Activated CD8-positive, alpha-beta memory T cell treated with anti-CD3 and anti-CD28 coated beads, Interleukin-2, amount 50 U/mL, for 4 hours (primary cell): ENCODE results near the gene ERO1A.

Experiments
- DNase-seq: peaks from one replicate; pipeline ENCODE4 v3.0.0-alpha.2; 2020

The ERO1A gene

DNA sequence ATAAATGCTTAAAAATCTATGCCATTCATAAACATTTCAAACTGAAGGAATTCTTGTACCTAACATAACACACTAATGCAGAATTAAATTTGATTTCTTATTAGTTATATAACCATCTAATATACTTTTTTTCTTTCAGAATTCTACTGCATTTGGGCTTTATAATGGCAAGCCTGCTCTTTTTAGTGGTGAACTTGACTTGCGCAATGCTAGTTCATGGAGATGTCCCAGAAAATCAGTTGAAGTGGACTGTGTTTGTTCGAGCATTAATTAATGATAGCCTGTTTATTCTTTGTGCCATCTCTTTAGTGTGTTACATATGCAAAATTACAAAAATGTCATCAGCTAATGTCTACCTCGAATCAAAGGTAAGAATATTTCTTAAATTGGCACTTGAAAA is 95.4 kb downstream of the ERO1A start:
- DNase-seq = no peak

DNA sequence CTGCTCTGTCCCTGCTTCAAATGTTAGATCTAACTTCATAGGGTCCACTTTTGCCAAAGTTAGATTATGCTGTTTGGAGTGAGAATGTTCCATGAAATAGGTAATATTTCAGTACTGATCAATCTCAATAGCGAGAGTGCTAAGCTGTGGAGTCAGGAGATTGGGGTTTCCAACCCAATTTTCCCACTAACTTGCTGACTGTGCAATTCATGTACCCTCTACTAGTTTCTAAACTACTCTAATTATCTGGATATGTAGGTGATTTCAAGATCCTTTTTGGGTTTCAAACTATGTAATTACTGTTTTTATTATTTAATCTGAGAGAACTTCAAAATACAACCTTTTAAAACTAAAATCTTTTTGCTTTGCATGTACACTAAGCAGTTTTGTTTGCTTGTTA is 96.8 kb downstream of the ERO1A start:
- no peak for DNase-seq

DNA sequence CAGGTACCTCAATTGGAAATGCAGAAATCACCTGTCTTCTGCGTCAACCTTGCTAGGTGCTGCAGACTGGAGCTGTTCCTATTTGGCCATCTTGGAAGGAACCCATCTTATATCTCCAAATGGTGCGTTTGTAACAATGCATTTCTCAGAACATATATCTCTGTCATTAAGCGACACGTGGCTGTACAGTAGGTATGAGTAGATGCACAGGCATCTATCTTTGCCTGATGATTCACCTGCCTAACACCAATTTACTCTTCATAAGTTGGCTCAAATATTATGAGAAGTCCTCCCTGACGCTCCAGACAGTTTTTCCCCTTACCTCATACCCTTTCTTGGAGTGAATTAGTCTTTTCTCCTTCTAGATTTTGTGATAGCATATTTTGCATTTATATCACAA is 98.5 kb downstream of the ERO1A start:
- DNase-seq = no peak

- DNase-seq = no peak
Measured at GRCh38 chr14:52596320-52596719, 99.0 kb downstream of the ERO1A start.

DNA sequence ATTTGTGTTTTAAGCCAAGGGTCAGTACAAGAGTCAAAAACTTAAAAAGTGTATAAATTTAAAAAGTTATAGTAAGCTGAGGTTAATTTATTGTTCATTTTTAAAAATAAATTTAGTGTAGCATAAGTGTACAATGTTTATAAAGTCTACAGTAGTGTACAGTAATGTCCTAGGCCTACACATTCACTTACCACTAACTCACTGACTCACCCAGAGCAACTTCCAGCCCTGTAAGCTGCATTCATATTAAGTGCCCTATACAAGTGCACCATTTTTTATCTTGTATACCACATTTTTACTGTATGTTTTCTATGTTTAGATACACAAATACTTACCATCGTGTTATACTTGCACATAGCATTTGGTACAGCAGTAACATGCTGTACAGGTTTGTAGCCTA is 105.0 kb downstream of the ERO1A start:
- DNase-seq = no peak
